ENCODE measurements around the gene PGBD5. TPM values are rescaled to one million over a fixed set of nuclear protein-coding genes. Genes with fewer than 3 reads are reported as not detected.

The PGBD5 gene
- total and polyA plus RNA-seq, 2 of the 13 experiments (the other 11 are each of a cell fraction or from before 2014, with no cell fraction given), result 0.04 to 0.13 TPM

GRCh38 chr1:230465691-230466090, 39.6 kb upstream of the PGBD5 start:
- intact Hi-C loops (cut with micrococcal nuclease; ENCODE audit: unreplicated experiment), result no loop called here
- H2AFZ ChIP-seq (ENCODE audit: low read length), result no peak overlapping the region
- H3K4me3 ChIP-seq (replicated peaks in 1 of 3; ENCODE audit: insufficient read depth in 1 of 3, low read depth in 2 of 3, low read length in 3 of 3), result no peak overlapping the region
- H3K36me3 ChIP-seq (replicated peaks in 1 of 2; ENCODE audit: control insufficient read depth in 1 of 2, insufficient read depth in 2 of 2, low read length in 2 of 2), result no peaks in the 10 kb centered on the region
- TF ChIP-seq, protein P1, sequence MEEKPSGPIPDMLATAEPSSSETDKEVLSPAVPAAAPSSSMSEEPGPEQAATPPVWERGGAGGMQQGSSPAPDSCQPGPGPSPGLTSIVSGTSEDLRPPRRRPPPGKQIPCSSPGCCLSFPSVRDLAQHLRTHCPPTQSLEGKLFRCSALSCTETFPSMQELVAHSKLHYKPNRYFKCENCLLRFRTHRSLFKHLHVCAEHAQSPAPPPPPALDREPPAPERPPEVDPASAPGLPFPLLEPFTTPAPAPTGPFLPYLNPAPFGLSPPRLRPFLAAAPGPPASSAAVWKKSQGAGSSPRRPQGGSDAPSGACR (CRISPR knock-in tag; IDR thresholded peaks at IDR 0.05), result no peak
- TF ChIP-seq ZNF138 (CRISPR knock-in tag; IDR thresholded peaks at IDR 0.05; ENCODE audit: low read depth), result no peak
- no peak for TF ChIP-seq ZNF225 (CRISPR knock-in tag; IDR thresholded peaks at IDR 0.05)
- TF ChIP-seq AHR (CRISPR knock-in tag; IDR thresholded peaks at IDR 0.05), result no peak
- TF ChIP-seq MLLT10 (CRISPR knock-in tag; IDR thresholded peaks at IDR 0.05), result no peak
- TF ChIP-seq ATF3 (CRISPR knock-in tag; IDR thresholded peaks at IDR 0.05), result no peak
- TF ChIP-seq NR1H2 (CRISPR knock-in tag; IDR thresholded peaks at IDR 0.05; ENCODE audit: borderline replicate concordance, low read depth), result no peak
- TF ChIP-seq ZNF10 (CRISPR knock-in tag; IDR thresholded peaks at IDR 0.05; ENCODE audit: borderline replicate concordance, low read depth), result no peak
- no peak for TF ChIP-seq HOXA5 (CRISPR knock-in tag; IDR thresholded peaks at IDR 0.05)
- no peak for TF ChIP-seq ZNF530 (CRISPR knock-in tag; IDR thresholded peaks at IDR 0.05; ENCODE audit: low read depth)
- no peak for TF ChIP-seq PAXIP1 (CRISPR knock-in tag; conservative IDR thresholded peaks at IDR 0.05)
- TF ChIP-seq HDAC1 (CRISPR knock-in tag; IDR thresholded peaks at IDR 0.05), result no peak
- no peak for TF ChIP-seq SIX1 (CRISPR knock-in tag; IDR thresholded peaks at IDR 0.05; ENCODE audit: borderline replicate concordance)
- TF ChIP-seq, protein P2, sequence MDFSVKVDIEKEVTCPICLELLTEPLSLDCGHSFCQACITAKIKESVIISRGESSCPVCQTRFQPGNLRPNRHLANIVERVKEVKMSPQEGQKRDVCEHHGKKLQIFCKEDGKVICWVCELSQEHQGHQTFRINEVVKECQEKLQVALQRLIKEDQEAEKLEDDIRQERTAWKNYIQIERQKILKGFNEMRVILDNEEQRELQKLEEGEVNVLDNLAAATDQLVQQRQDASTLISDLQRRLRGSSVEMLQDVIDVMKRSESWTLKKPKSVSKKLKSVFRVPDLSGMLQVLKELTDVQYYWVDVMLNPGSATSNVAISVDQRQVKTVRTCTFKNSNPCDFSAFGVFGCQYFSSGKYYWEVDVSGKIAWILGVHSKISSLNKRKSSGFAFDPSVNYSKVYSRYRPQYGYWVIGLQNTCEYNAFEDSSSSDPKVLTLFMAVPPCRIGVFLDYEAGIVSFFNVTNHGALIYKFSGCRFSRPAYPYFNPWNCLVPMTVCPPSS (IDR thresholded peaks at IDR 0.05), result no peak
- no peaks in the 10 kb centered on the region for H3K79me2 ChIP-seq (ENCODE audit: insufficient read depth, low read length)
- no peaks in the 10 kb centered on the region for H3K9me3 ChIP-seq (ENCODE audit: low read length)
- in situ Hi-C loops (cut with HindIII; ENCODE audit: extremely low pct_ligation_motif_present, low pct_unique_long_range_greater_than_20kb), result no loop called here
- H4K20me1 ChIP-seq (ENCODE audit: insufficient read depth, low read length), result no peaks in the 10 kb centered on the region
- 0 out of 5 replicates have a peak, but pooled peaks cover 0 to 1% of the 10 kb centered on the region in 2 experiments for H3K27me3 ChIP-seq (ENCODE audit: control insufficient read depth in 1 of 2, insufficient read depth in 2 of 2, low read length in 2 of 2)
- no TSS peak for BruUV-seq (replicated peaks)
- no peaks in the 10 kb centered on the region for H3K4me1 ChIP-seq (ENCODE audit: insufficient read depth, low read length)
- 0% methylated on average over 1 of the region's 1 CpG for WGBS (ENCODE audit: low lambda C conversion rate)
- FAIRE-seq (no peak), DNase-seq (ENCODE audit: low spot score) (no peak), ATAC-seq (no peak)
- CTCF ChIA-PET (ENCODE audit: low intra/inter-chr PET ratio, low total read pairs), result no interaction called here
- no peak overlapping the region for H3K9ac ChIP-seq (ENCODE audit: insufficient read depth, low read depth, low read length)
- no peak overlapping the region for H3K27ac ChIP-seq (ENCODE audit: extremely low read length, insufficient read depth, low read length)
- POLR2A ChIA-PET, result no interaction called here
- no peak overlapping the region for H3K4me2 ChIP-seq (ENCODE audit: low read depth, low read length)
